Neural cell (in vitro differentiated cells): ENCODE results near the gene NMUR1. TPM values are rescaled to one million over a fixed set of nuclear protein-coding genes. Genes with fewer than 3 reads are reported as not detected.

Experiments
- H2AFZ ChIP-seq: fragments of 200-600, 300-800 bp; sonication (generic), shearing (Covaris generic); 2 replicates; pipeline ENCODE4 v1.6.0; 2014; ENCODE audit warnings: low read depth, mild to moderate bottlenecking, antibody characterized with exemption, low read length, moderate library complexity
- H3F3A ChIP-seq: fragments of 200-600 bp; shearing (Covaris generic); 2 replicates; pipeline ENCODE4 v1.6.1; 2016; ENCODE audit warnings: mild to moderate bottlenecking, moderate library complexity, mixed read lengths, antibody characterized with exemption, low read length; ENCODE audit not compliant: insufficient read depth, poor library complexity, severe bottlenecking
- H3K27ac ChIP-seq: fragments of 200-600, 300-800 bp; sonication (generic), shearing (Covaris generic); 2 replicates; pipeline ENCODE4 v1.5.1; 2014; ENCODE audit warnings: mild to moderate bottlenecking, low read length, moderate library complexity
- H3K27me3 ChIP-seq: fragments of 300-800, 200-600 bp; sonication (generic), shearing (Covaris generic); 2 replicates; pipeline ENCODE4 v1.6.0; 2014; ENCODE audit warnings: mild to moderate bottlenecking, low read depth, low read length, moderate library complexity; ENCODE audit not compliant: insufficient read depth
- H3K36me3 ChIP-seq: fragments of 300-800, 200-600 bp; sonication (generic), shearing (Covaris generic); 2 replicates; pipeline ENCODE4 v1.5.1; 2014; ENCODE audit warnings: mild to moderate bottlenecking, antibody characterized with exemption, low read length, moderate library complexity; ENCODE audit not compliant: insufficient read depth
- H3K4me2 ChIP-seq: fragments of 300-800, 200-600 bp; sonication (generic), shearing (Covaris generic); 2 replicates; pipeline ENCODE4 v1.6.0; 2014; ENCODE audit warnings: mild to moderate bottlenecking, low read length
- H3K4me3 ChIP-seq: fragments of 300-800, 200-600 bp; sonication (generic), shearing (Covaris generic); 2 replicates; pipeline ENCODE4 v1.5.1; 2014; ENCODE audit warnings: mild to moderate bottlenecking, low read length, moderate library complexity
- H3K79me2 ChIP-seq: fragments of 200-600 bp; shearing (Covaris generic); replicated peaks from 2 replicates; pipeline ENCODE4 v1.6.0; 2014; ENCODE audit warnings: mild to moderate bottlenecking, low read length, moderate library complexity; ENCODE audit not compliant: insufficient read depth
- H3K9ac ChIP-seq: fragments of 300-800, 200-600 bp; sonication (generic), shearing (Covaris generic); 2 replicates; pipeline ENCODE4 v1.6.1; 2016; ENCODE audit warnings: mild to moderate bottlenecking, low read length, mixed read lengths
- H3K9me2 ChIP-seq: fragments of 200-600 bp; shearing (Covaris generic); 2 replicates; pipeline ENCODE4 v1.6.1; 2016; ENCODE audit warnings: mild to moderate bottlenecking, low read length, mixed read lengths; ENCODE audit not compliant: insufficient read depth
- H3K9me3 ChIP-seq: fragments of 200-600, 300-800 bp; sonication (generic), shearing (Covaris generic); 2 replicates; pipeline ENCODE4 v1.6.1; 2016; ENCODE audit warnings: mild to moderate bottlenecking, mixed run types, low read length, moderate library complexity, mixed read lengths
- H4K20me1 ChIP-seq: fragments of 200-600 bp; shearing (Covaris generic); 2 replicates; pipeline ENCODE4 v1.6.1; 2016; ENCODE audit warnings: mild to moderate bottlenecking, mixed run types; ENCODE audit not compliant: insufficient read depth
- EP300 ChIP-seq: fragments of 450-650 bp; conservative IDR thresholded peaks from 2 replicates; pipeline ENCODE4 v1.6.1; 2014; ENCODE audit warnings: antibody characterized with exemption, mild to moderate bottlenecking, moderate library complexity; ENCODE audit not compliant: poor library complexity, severe bottlenecking
- EZH2 ChIP-seq: fragments of 200-600, 300-800 bp; shearing (Covaris generic), sonication (generic); IDR thresholded peaks from 2 replicates; pipeline ENCODE4 v1.6.1; 2014; ENCODE audit warnings: antibody characterized with exemption, low read length, borderline replicate concordance, mild to moderate bottlenecking; ENCODE audit not compliant: insufficient read depth, poor library complexity, severe bottlenecking
- MXI1 ChIP-seq: fragments of 450-650 bp; conservative IDR thresholded peaks from 2 replicates; pipeline ENCODE4 v1.6.1; 2014; ENCODE audit warnings: antibody characterized with exemption, mild to moderate bottlenecking; ENCODE audit not compliant: poor library complexity, severe bottlenecking
- POLR2AphosphoS5 ChIP-seq: IDR thresholded peaks from 2 replicates; pipeline ENCODE4 v1.6.1; 2012
- RAD21 ChIP-seq: fragments of 450-650 bp; conservative IDR thresholded peaks from 2 replicates; pipeline ENCODE4 v1.6.1; 2014; ENCODE audit warnings: antibody characterized with exemption, mild to moderate bottlenecking, moderate library complexity
- SMC3 ChIP-seq: fragments of 450-650 bp; conservative IDR thresholded peaks from 2 replicates; pipeline ENCODE4 v1.6.1; 2014; ENCODE audit warnings: antibody characterized with exemption, mild to moderate bottlenecking, moderate library complexity; ENCODE audit not compliant: poor library complexity
- TAF1 ChIP-seq: IDR thresholded peaks from 2 replicates; pipeline ENCODE4 v1.6.1; 2012; ENCODE audit warnings: low read depth
- polyA plus RNA-seq: library from polyadenylated mRNA; depleted of rRNA; stranded (reverse); fragments of >200 nt; gene quantifications from 2 replicates; pipeline ENCODE4 v1.2.3, GENCODE V29; 2014
- TF ChIP-seq, protein P1 (sequence below): fragments of 450-650 bp; IDR thresholded peaks from 2 replicates; pipeline ENCODE4 v1.5.1; 2014; ENCODE audit warnings: antibody characterized with exemption, mild to moderate bottlenecking, moderate library complexity; ENCODE audit not compliant: poor library complexity, severe bottlenecking
- TF ChIP-seq, protein P2 (sequence below): IDR thresholded peaks from 2 replicates; pipeline ENCODE4 v1.6.1; 2012; ENCODE audit warnings: borderline replicate concordance

NMUR1 gene
- polyA plus RNA-seq, 1 donor from 2014 or later = not detected

DNA sequence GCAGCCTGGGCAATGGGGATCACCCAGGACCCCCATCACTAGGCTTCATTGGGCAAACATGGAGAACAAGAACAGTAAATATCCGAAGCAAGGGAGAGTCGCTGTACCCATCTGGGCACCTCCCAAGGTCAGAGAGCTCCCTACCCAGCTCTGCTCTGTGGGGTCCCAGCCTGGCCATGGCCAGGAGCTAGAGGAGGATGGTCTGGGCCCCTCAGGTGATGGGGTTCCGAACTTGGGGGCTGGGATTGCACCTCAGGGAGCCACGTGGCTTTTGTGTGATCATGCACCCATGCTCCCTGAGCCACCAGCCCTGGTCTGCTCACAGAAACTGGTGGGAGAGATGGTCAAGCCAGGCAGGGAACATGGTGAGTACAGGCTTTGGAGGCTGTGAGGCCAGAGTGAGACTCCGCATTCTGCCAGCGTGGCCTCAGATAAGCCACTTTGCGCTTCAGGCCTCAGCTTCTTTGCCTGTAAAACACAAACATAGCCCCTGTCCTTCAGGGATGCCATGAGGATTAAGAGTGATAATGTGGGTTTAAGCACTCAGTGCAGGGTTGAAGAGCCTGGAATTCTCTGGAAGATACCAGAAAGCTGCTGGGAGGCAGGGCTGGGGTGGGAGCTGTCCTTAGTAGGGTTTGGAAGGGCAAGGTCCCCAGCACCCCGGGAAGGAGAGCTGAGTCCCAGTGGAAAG, 3.0 kb upstream of the NMUR1 start:
- no peak for TF ChIP-seq EZH2
- no peak for TF ChIP-seq TAF1
- TF ChIP-seq, protein P1, sequence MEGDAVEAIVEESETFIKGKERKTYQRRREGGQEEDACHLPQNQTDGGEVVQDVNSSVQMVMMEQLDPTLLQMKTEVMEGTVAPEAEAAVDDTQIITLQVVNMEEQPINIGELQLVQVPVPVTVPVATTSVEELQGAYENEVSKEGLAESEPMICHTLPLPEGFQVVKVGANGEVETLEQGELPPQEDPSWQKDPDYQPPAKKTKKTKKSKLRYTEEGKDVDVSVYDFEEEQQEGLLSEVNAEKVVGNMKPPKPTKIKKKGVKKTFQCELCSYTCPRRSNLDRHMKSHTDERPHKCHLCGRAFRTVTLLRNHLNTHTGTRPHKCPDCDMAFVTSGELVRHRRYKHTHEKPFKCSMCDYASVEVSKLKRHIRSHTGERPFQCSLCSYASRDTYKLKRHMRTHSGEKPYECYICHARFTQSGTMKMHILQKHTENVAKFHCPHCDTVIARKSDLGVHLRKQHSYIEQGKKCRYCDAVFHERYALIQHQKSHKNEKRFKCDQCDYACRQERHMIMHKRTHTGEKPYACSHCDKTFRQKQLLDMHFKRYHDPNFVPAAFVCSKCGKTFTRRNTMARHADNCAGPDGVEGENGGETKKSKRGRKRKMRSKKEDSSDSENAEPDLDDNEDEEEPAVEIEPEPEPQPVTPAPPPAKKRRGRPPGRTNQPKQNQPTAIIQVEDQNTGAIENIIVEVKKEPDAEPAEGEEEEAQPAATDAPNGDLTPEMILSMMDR = no peak
- TF ChIP-seq, protein P2, sequence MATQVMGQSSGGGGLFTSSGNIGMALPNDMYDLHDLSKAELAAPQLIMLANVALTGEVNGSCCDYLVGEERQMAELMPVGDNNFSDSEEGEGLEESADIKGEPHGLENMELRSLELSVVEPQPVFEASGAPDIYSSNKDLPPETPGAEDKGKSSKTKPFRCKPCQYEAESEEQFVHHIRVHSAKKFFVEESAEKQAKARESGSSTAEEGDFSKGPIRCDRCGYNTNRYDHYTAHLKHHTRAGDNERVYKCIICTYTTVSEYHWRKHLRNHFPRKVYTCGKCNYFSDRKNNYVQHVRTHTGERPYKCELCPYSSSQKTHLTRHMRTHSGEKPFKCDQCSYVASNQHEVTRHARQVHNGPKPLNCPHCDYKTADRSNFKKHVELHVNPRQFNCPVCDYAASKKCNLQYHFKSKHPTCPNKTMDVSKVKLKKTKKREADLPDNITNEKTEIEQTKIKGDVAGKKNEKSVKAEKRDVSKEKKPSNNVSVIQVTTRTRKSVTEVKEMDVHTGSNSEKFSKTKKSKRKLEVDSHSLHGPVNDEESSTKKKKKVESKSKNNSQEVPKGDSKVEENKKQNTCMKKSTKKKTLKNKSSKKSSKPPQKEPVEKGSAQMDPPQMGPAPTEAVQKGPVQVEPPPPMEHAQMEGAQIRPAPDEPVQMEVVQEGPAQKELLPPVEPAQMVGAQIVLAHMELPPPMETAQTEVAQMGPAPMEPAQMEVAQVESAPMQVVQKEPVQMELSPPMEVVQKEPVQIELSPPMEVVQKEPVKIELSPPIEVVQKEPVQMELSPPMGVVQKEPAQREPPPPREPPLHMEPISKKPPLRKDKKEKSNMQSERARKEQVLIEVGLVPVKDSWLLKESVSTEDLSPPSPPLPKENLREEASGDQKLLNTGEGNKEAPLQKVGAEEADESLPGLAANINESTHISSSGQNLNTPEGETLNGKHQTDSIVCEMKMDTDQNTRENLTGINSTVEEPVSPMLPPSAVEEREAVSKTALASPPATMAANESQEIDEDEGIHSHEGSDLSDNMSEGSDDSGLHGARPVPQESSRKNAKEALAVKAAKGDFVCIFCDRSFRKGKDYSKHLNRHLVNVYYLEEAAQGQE = no peak
- no peak for TF ChIP-seq RAD21
- no peak for TF ChIP-seq SMC3
- Histone ChIP-seq H3K27me3 (peaks cover 26% of the 10 kb centered on the region), H2AFZ (no peak overlapping the region)

DNA sequence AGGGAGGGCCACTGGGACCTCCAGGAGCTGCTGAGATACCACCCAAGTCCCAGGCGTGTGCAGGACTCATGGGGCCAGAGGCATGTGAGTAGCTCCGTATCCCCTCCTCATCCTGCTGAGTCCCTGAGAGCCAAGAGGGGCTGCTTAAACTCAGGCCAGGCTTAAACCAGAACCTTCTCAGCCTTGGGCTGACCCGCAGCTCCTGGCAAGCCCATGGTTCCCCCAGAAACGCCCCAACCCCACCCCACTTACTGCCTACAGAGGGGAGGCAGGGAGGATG, 2.5 kb upstream of the NMUR1 start:
- H3K27ac ChIP-seq = no peak overlapping the region
- no peaks in the 10 kb centered on the region for H3K9me3 ChIP-seq
- no peaks in the 10 kb centered on the region for H3K79me2 ChIP-seq
- H3K9ac ChIP-seq = no peak overlapping the region
- no peaks in the 10 kb centered on the region for H3K9me2 ChIP-seq
- H4K20me1 ChIP-seq = no peaks in the 10 kb centered on the region
- peaks cover 26% of the 10 kb centered on the region for H3K27me3 ChIP-seq
- H3F3A ChIP-seq = no peaks in the 10 kb centered on the region
- no peak overlapping the region for H2AFZ ChIP-seq
- H3K4me3 ChIP-seq = no peak overlapping the region
- TF ChIP-seq, protein P1 = no peak
- TF ChIP-seq, protein P2 = no peak
- TF ChIP-seq EZH2 = no peak
- no peak for TF ChIP-seq EP300
- no peak for TF ChIP-seq POLR2AphosphoS5
- TF ChIP-seq RAD21 = no peak
- TF ChIP-seq SMC3 = no peak
- TF ChIP-seq MXI1 = no peak
- TF ChIP-seq TAF1 = no peak
- no peak overlapping the region for H3K4me2 ChIP-seq
- H3K36me3 ChIP-seq = no peaks in the 10 kb centered on the region

More for the DNA sequence above, 3.0 kb upstream of the NMUR1 start:
- no peaks in the 10 kb centered on the region for H3F3A ChIP-seq
- H3K36me3 ChIP-seq = no peaks in the 10 kb centered on the region
- no peak overlapping the region for H3K9ac ChIP-seq
- H3K79me2 ChIP-seq = no peaks in the 10 kb centered on the region
- no peak overlapping the region for H3K4me3 ChIP-seq
- no peaks in the 10 kb centered on the region for H3K9me3 ChIP-seq
- no peak overlapping the region for H3K27ac ChIP-seq
- no peak overlapping the region for H3K4me2 ChIP-seq
- H4K20me1 ChIP-seq = no peaks in the 10 kb centered on the region
- no peaks in the 10 kb centered on the region for H3K9me2 ChIP-seq
